Fibroblast of villous mesenchyme (primary cell): ENCODE measurements around the gene RAB7A. TPM values are rescaled to one million over a fixed set of nuclear protein-coding genes. Genes with fewer than 3 reads are reported as not detected.

Experiments used
- DNase-seq: peaks from one replicate; pipeline ENCODE4 v3.0.0-alpha.2; 2010; ENCODE audit warnings: low read depth
- H3K4me3 ChIP-seq: 2 replicates; pipeline ENCODE4 v1.5.1; 2011; ENCODE audit warnings: low read depth, mild to moderate bottlenecking, low read length
- CTCF ChIP-seq: IDR thresholded peaks from 2 replicates; pipeline ENCODE4 v1.5.1; 2012; ENCODE audit warnings: low read depth, mild to moderate bottlenecking, low read length; ENCODE audit not compliant: insufficient read depth
- small RNA-seq: library from RNA; depleted of rRNA; stranded (forward); fragments of <200 nt; gene quantifications from one replicate; pipeline ENCODE3, GENCODE V24; 2012
- total RNA-seq: library from RNA; depleted of rRNA; stranded (reverse); fragments of >200 nt; gene quantifications from 2 replicates; pipeline ENCODE4 v1.2.3, GENCODE V29; 2012

The RAB7A gene
- total RNA-seq, 1 donor = 85.5 TPM

DNA sequence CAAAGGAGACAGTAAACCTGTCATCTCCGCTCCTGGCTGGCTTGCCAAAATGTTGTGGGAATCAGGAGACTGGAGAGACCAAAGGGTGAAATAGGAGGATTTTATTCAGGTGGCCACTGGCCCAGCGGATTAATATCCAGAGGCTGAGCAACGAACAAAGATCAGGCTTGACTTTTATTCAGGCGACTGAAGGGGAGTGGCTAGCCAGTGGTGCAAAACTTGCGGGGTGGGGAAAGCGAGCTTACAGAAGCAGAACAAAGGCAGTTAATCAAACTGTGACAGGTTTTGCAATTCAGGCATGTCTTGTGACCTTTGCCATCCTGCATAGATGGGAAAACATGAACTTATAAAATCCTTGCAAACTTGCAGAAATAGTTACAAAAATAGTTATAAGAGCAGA, 133.6 kb downstream of the RAB7A start:
- H3K4me3 ChIP-seq = no peak overlapping the region
- peak; percentile 16 for DNase-seq
- no peak for TF ChIP-seq CTCF

- H3K4me3 ChIP-seq = no peak overlapping the region
- TF ChIP-seq CTCF = no peak
- no peak for DNase-seq
Observed at GRCh38 chr3:128861491-128861890, 135.5 kb downstream of the RAB7A start.

- peak; percentile 43 for TF ChIP-seq CTCF
- no peak for DNase-seq
- no peak overlapping the region for H3K4me3 ChIP-seq
Observed at GRCh38 chr3:128863560-128863959, 137.6 kb downstream of the RAB7A start.

Small RNA genes within 50 kb of the gene (small RNA-seq; reads per million reads assigned to genes)
- gene RF00399 = not detected

Other genes starting within 250 kb of the RAB7A start
- 26.7 and 41.0 TPM in 2 replicates for gene GATA2, start 233.0 kb upstream of the RAB7A start, total RNA-seq
- gene RPN1, start 75.4 kb upstream of the RAB7A start, total RNA-seq = 491 and 661 TPM in 2 replicates
- gene ACAD9, start 153.4 kb downstream of the RAB7A start, total RNA-seq = 35.8 and 41.6 TPM in 2 replicates